Thyroid gland (tissue), 4 donors: ENCODE results near the gene LAMB1.

Experiments used
- POLR2A ChIP-seq, 2 donors: fragments of 450-650 bp; IDR thresholded peaks; one replicate each; pipeline ENCODE4 v1.6.1; 2017; ENCODE audit warnings: antibody characterized with exemption in 2 of 2, mild to moderate bottlenecking in 2 of 2, moderate library complexity in 1 of 2
- TF ChIP-seq, protein P1 (sequence below), 6 experiments: fragments of 200-600 bp in 3 of 6; fragments of 450-650 bp in 3 of 6; sonication (generic) in 3 of 6; IDR thresholded peaks; one replicate each; pipeline ENCODE4 v1.5.1; 2016 to 2019; ENCODE audit warnings: antibody characterized with exemption in 6 of 6, mild to moderate bottlenecking in 2 of 6, inconsistent platforms in 1 of 6, moderate library complexity in 1 of 6

DNA sequence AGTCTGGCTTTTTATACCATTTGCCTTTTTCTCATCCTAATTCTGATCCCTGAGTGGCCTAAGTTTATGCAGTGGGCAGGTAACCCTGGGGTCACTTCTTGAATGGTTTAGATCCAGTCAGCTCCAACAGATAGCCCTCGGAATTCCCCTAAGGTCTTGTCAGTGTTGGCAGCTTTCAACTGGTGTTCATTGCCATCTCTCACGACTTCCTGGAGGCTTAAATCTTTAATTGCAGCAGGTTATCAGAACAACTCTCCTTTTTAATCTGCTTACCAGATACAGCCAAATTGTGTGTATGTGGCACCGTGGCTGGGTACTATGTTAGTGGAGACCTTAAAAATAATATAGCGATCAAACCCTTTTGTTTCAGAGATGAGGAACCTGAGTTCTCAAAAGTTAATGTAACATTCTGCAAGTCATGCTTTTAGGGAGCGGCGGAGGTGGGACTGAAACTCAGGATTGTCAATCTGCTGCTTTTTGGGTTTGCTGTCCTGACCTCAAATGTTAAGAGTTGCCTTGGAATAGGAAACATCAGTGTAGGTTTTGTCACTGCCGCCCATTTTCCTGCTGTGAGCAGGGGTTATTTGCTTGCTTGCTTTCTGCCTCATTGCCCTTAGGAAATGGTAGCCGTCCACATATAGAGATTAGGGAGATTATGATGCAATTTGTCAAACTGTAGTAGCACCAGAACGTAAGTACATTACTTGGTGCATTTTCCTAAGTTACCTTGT is 111.2 kb downstream of the LAMB1 start:
- TF ChIP-seq, protein P1, sequence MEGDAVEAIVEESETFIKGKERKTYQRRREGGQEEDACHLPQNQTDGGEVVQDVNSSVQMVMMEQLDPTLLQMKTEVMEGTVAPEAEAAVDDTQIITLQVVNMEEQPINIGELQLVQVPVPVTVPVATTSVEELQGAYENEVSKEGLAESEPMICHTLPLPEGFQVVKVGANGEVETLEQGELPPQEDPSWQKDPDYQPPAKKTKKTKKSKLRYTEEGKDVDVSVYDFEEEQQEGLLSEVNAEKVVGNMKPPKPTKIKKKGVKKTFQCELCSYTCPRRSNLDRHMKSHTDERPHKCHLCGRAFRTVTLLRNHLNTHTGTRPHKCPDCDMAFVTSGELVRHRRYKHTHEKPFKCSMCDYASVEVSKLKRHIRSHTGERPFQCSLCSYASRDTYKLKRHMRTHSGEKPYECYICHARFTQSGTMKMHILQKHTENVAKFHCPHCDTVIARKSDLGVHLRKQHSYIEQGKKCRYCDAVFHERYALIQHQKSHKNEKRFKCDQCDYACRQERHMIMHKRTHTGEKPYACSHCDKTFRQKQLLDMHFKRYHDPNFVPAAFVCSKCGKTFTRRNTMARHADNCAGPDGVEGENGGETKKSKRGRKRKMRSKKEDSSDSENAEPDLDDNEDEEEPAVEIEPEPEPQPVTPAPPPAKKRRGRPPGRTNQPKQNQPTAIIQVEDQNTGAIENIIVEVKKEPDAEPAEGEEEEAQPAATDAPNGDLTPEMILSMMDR (IDR thresholded peaks at IDR 0.05) = no peak
- no peak for TF ChIP-seq POLR2A (IDR thresholded peaks at IDR 0.05)
